PC-9 (cell line): Measurements from ENCODE around the gene SLC25A33. TPM values are rescaled to one million over a fixed set of nuclear protein-coding genes. Genes with fewer than 3 reads are reported as not detected.

Source experiments
- Bru-seq: library from RNA; stranded (reverse); fragments of 400-500 nt; gene quantifications from one replicate; lab custom pipeline; 2021; lab: Mats Ljungman, UMichigan
- BruChase-seq, 2 experiments: library from RNA; stranded (reverse); fragments of 400-500 nt; gene quantifications; one replicate each; lab custom pipeline; 2021; lab: Mats Ljungman, UMichigan
- BruUV-seq: library from RNA; stranded (reverse); fragments of 400-500 nt; replicated peaks from 2 replicates; lab custom pipeline; 2021; lab: Mats Ljungman, UMichigan
- CTCF ChIA-PET: fragments of 300-600 bp; sonication (Branson Sonifier 250); formaldehyde crosslinking; loops from one replicate; lab custom pipeline; 2022; ENCODE audit warnings: antibody characterized with exemption; lab: Charles Lee
- POLR2A ChIA-PET: fragments of 300-600 bp; sonication (Branson Sonifier 250); formaldehyde crosslinking; loops from one replicate; lab custom pipeline; 2022; ENCODE audit warnings: antibody characterized with exemption; ENCODE audit not compliant: unreplicated experiment; lab: Charles Lee
- DNase-seq, 2 experiments: peaks; one replicate each; pipeline versions ENCODE4 v3.0.0 to v3.0.0-alpha.2; 2015 to 2022; ENCODE audit warnings: mixed read lengths in 1 of 2
- H2AFZ ChIP-seq: fragments of 200-600 bp; sonication (generic); 2 replicates; pipeline ENCODE4 v1.8.1; 2017; ENCODE audit warnings: antibody characterized with exemption
- H3F3A ChIP-seq: fragments of 200-600 bp; sonication (generic); 2 replicates; pipeline ENCODE4 v1.8.1; 2017; ENCODE audit warnings: antibody characterized with exemption, mild to moderate bottlenecking, low read depth; ENCODE audit not compliant: insufficient read depth
- H3K27ac ChIP-seq: fragments of 200-600 bp; sonication (generic); 2 replicates; pipeline ENCODE4 v1.6.1; 2016; ENCODE audit warnings: mixed run types
- H3K27me3 ChIP-seq: fragments of 200-600 bp; sonication (generic); 2 replicates; pipeline ENCODE4 v1.6.1; 2016; ENCODE audit warnings: low read depth, mixed run types; ENCODE audit not compliant: insufficient read depth
- H3K36me3 ChIP-seq: fragments of 200-600 bp; sonication (generic); 2 replicates; pipeline ENCODE4 v1.6.1; 2016; ENCODE audit warnings: low read depth, mixed run types
- H3K4me1 ChIP-seq: fragments of 200-600 bp; sonication (generic); replicated peaks from 2 replicates; pipeline ENCODE4 v1.6.1; 2016; ENCODE audit warnings: mixed run types; ENCODE audit not compliant: insufficient read depth
- H3K4me2 ChIP-seq: fragments of 200-600 bp; sonication (generic); 2 replicates; pipeline ENCODE4 v1.6.1; 2017; ENCODE audit warnings: mixed run types
- H3K4me3 ChIP-seq: fragments of 200-600 bp; sonication (generic); 2 replicates; pipeline ENCODE4 v1.6.1; 2016; ENCODE audit warnings: mixed run types
- H3K79me2 ChIP-seq: fragments of 200-600 bp; sonication (generic); 2 replicates; pipeline ENCODE4 v1.6.1; 2017; ENCODE audit warnings: low read depth, mixed run types
- H3K9me2 ChIP-seq: fragments of 200-600 bp; sonication (generic); 2 replicates; pipeline ENCODE4 v1.8.1; 2017; ENCODE audit warnings: mild to moderate bottlenecking; ENCODE audit not compliant: insufficient read depth
- H3K9me3 ChIP-seq: fragments of 200-600 bp; sonication (generic); 2 replicates; pipeline ENCODE4 v1.8.1; 2016; ENCODE audit warnings: low read depth; ENCODE audit not compliant: insufficient read depth
- H4K20me1 ChIP-seq: fragments of 200-600 bp; sonication (generic); 2 replicates; pipeline ENCODE4 v1.8.1; 2017; ENCODE audit not compliant: insufficient read depth
- CTCF ChIP-seq: fragments of 200-600 bp; sonication (generic); conservative IDR thresholded peaks from 2 replicates; pipeline ENCODE4 v1.6.1; 2017; ENCODE audit warnings: mixed run types, antibody characterized with exemption, mild to moderate bottlenecking, moderate library complexity
- EZH2 ChIP-seq: fragments of 200-600 bp; sonication (generic); IDR thresholded peaks from 2 replicates; pipeline ENCODE4 v1.8.0; 2017; ENCODE audit warnings: antibody characterized with exemption, low read depth
- intact Hi-C: fragments of 100-400 bp; cut with micrococcal nuclease; formaldehyde crosslinking; loops from one replicate; pipeline ENCODE4 v1.10.0; 2022; ENCODE audit not compliant: unreplicated experiment
- long read RNA-seq: library from polyadenylated mRNA; stranded (forward); transcript quantifications from one replicate; pipeline ENCODE4 v2.0.0, GENCODE V29; 2022
- total RNA-seq: library from RNA; stranded (reverse); gene quantifications from 2 replicates; pipeline ENCODE4 v1.2.3, GENCODE V29; 2021

The SLC25A33 gene
- total RNA-seq (3.0 and 4.4 TPM in 2 replicates), Bru-seq, nascent RNA (percentile 77 among the genes with signal in this experiment), BruChase-seq, experiment 1, labeled RNA remaining after a 2-hour chase (percentile 61 among the genes with signal in this experiment), BruChase-seq, experiment 2, labeled RNA remaining after a 6-hour chase (percentile 67 among the genes with signal in this experiment)
- long read RNA-seq, transcript SLC25A33-201 (7 exons, 3,854 nt): major isoform, 13 of 21 reads
- long read RNA-seq, partial matches to known transcripts: 2 of 21 reads
- long read RNA-seq, other reads (novel, unspliced or antisense): 6 of 21 reads

- Histone ChIP-seq H3K4me2 (peak within 1 kb of the TSS; percentile 82), H3K79me2 (peaks cover 38% of the 10 kb centered on the region), H3K36me3 (no peaks in the 10 kb centered on the region), H3K9me3 (no peaks in the 10 kb centered on the region), H3K4me1 (peaks cover 14% of the 10 kb centered on the region), H4K20me1 (0 out of 2 replicates have a peak, but pooled peaks cover 4% of the 10 kb centered on the region), H3K9me2 (no peaks in the 10 kb centered on the region), H3K27me3 (no peaks in the 10 kb centered on the region), H3K4me3 (peak within 1 kb of the TSS; percentile 66), H3F3A (0 out of 2 replicates have a peak, but pooled peaks cover 4% of the 10 kb centered on the region), H3K27ac (no peak within 1 kb of the TSS), H2AFZ (peak within 1 kb of the TSS; percentile 64)
- intact Hi-C loops: no loop called here
- TF ChIP-seq EZH2 (no peak), CTCF (no peak)
- ChIA-PET POLR2A (interaction anchor here (0.6 to 0.7 kb wide), 4 partner anchors 11 to 1352 kb away, joined by 3 to 7 read pairs (median 5); no protein-coding TSS in a partner anchor), CTCF (interaction anchor here (0.6 kb wide), 1 partner anchor 397 kb away, joined by 11 read pairs; no protein-coding TSS in a partner anchor)
- BruUV-seq: no TSS peak
- DNase-seq: peak; percentile 73 to 98
Measured at GRCh38 chr1:9539165-9539828, at the start of gene SLC25A33. Gene SLC25A33 (plus strand): TSS chr1:9539465. CDS start chr1:9539692, 227 bp downstream.

GRCh38 chr1:9490605-9491339, 48.5 kb upstream of the SLC25A33 start:
- Histone ChIP-seq H3F3A (no peaks in the 10 kb centered on the region), H3K9me3 (no peaks in the 10 kb centered on the region), H3K4me3 (no peak overlapping the region), H3K9me2 (no peaks in the 10 kb centered on the region), H2AFZ (no peak overlapping the region), H3K79me2 (no peaks in the 10 kb centered on the region), H4K20me1 (no peaks in the 10 kb centered on the region), H3K27me3 (no peaks in the 10 kb centered on the region), H3K4me1 (no peaks in the 10 kb centered on the region), H3K27ac (no peak overlapping the region), H3K4me2 (no peak overlapping the region), H3K36me3 (no peaks in the 10 kb centered on the region)
- ChIA-PET CTCF (interaction anchor here (0.5 to 1.6 kb wide), 4 partner anchors 79 to 224 kb away, joined by 3 to 7 read pairs (median 4); no protein-coding TSS in a partner anchor), POLR2A (interaction anchor here (0.6 to 0.7 kb wide), 2 partner anchors 385 to 929 kb away, joined by 3 to 7 read pairs; no protein-coding TSS in a partner anchor)
- no peak for TF ChIP-seq EZH2
- peak; percentile 83 for TF ChIP-seq CTCF
- no TSS peak for BruUV-seq
- intact Hi-C loops: loop anchor here (1.0 to 5.0 kb wide), 5 partner anchors 201 to 573 kb away; no protein-coding TSS in a partner anchor
- DNase-seq: peak; percentile 55 to 89
